DOHH2 (cell line): ENCODE data around the gene IFIT3.

Experiments used
- H3F3A ChIP-seq: fragments of 200-600 bp; sonication (generic), shearing (Covaris generic); 2 replicates; pipeline ENCODE4 v1.6.0; 2016; ENCODE audit warnings: antibody characterized with exemption, mild to moderate bottlenecking; ENCODE audit not compliant: control insufficient read depth, insufficient read depth
- H3K27ac ChIP-seq: fragments of 200-600 bp; sonication (generic); 2 replicates; pipeline ENCODE4 v1.5.1; 2014; ENCODE audit warnings: low read depth, mild to moderate bottlenecking, low read length, moderate library complexity
- H3K27me3 ChIP-seq: fragments of 200-600 bp; sonication (generic); 2 replicates; pipeline ENCODE4 v1.6.1; 2014; ENCODE audit warnings: mild to moderate bottlenecking, low read length, mixed read lengths; ENCODE audit not compliant: control insufficient read depth
- H3K36me3 ChIP-seq: fragments of 200-600 bp; sonication (generic); 2 replicates; pipeline ENCODE4 v1.6.1; 2014; ENCODE audit warnings: mild to moderate bottlenecking, low read length, moderate library complexity, mixed read lengths; ENCODE audit not compliant: control insufficient read depth
- H3K4me1 ChIP-seq: fragments of 200-600 bp; sonication (generic); 2 replicates; pipeline ENCODE4 v1.6.1; 2014; ENCODE audit warnings: mild to moderate bottlenecking, low read length, mixed read lengths; ENCODE audit not compliant: control insufficient read depth
- H3K4me2 ChIP-seq: fragments of 200-600 bp; sonication (generic); 2 replicates; pipeline ENCODE4 v1.6.0; 2014; ENCODE audit warnings: mild to moderate bottlenecking, low read length, moderate library complexity
- H3K4me3 ChIP-seq: fragments of 200-600 bp; sonication (generic); 2 replicates; pipeline ENCODE4 v1.5.1; 2014; ENCODE audit warnings: mild to moderate bottlenecking, low read length, mixed read lengths
- H3K79me2 ChIP-seq: fragments of 200-600 bp; sonication (generic); 2 replicates; pipeline ENCODE4 v1.6.1; 2014; ENCODE audit warnings: mild to moderate bottlenecking, low read length, mixed read lengths; ENCODE audit not compliant: control insufficient read depth
- H3K9me2 ChIP-seq: fragments of 200-600 bp; sonication (generic); replicated peaks from 2 replicates; pipeline ENCODE4 v1.6.1; 2014; ENCODE audit warnings: mild to moderate bottlenecking, low read length, mixed read lengths; ENCODE audit not compliant: control insufficient read depth
- H3K9me3 ChIP-seq: fragments of 200-600 bp; sonication (generic); 2 replicates; pipeline ENCODE4 v1.6.1; 2014; ENCODE audit warnings: antibody characterized with exemption, low read length, mixed read lengths; ENCODE audit not compliant: control insufficient read depth, insufficient read depth
- H4K20me1 ChIP-seq: fragments of 200-600 bp; sonication (generic); 2 replicates; pipeline ENCODE4 v1.6.0; 2014; ENCODE audit warnings: low read depth, mild to moderate bottlenecking, antibody characterized with exemption, low read length, moderate library complexity; ENCODE audit not compliant: control insufficient read depth, insufficient read depth
- CTCF ChIP-seq: fragments of 200-600 bp; sonication (generic); IDR thresholded peaks from one replicate; pipeline ENCODE4 v1.5.1; 2014; ENCODE audit warnings: antibody characterized with exemption, mild to moderate bottlenecking, low read depth, low read length; ENCODE audit not compliant: poor library complexity, severe bottlenecking
- EZH2phosphoT487 ChIP-seq: fragments of 200-600 bp; sonication (generic); IDR thresholded peaks from 2 replicates; pipeline ENCODE4 v1.6.1; 2017; ENCODE audit warnings: borderline replicate concordance, mild to moderate bottlenecking, antibody characterized with exemption, low read length, moderate library complexity, mixed read lengths

IFIT3 gene

GRCh38 chr10:89301721-89302445 lies 25.9 kb upstream of the IFIT3 start, which contains the start of gene IFIT2:
IFIT2 (plus strand) TSS chr10:89302046; CDS start chr10:89302124, 78 bp downstream.
- no peaks in the 10 kb centered on the region for H3F3A ChIP-seq
- H3K27me3 ChIP-seq = peaks cover 4% of the 10 kb centered on the region
- H3K4me3 ChIP-seq = peak within 1 kb of the TSS; percentile 57
- H3K9me2 ChIP-seq = no peaks in the 10 kb centered on the region
- no peak for TF ChIP-seq EZH2phosphoT487
- TF ChIP-seq CTCF = no peak
- peak within 1 kb of the TSS; percentile 55 for H3K4me2 ChIP-seq
- H3K27ac ChIP-seq = no peak within 1 kb of the TSS
- no peaks in the 10 kb centered on the region for H3K36me3 ChIP-seq
- peaks cover 11% of the 10 kb centered on the region for H3K4me1 ChIP-seq
- H3K79me2 ChIP-seq = no peaks in the 10 kb centered on the region
- H3K9me3 ChIP-seq = no peaks in the 10 kb centered on the region
- no peaks in the 10 kb centered on the region for H4K20me1 ChIP-seq

DNA sequence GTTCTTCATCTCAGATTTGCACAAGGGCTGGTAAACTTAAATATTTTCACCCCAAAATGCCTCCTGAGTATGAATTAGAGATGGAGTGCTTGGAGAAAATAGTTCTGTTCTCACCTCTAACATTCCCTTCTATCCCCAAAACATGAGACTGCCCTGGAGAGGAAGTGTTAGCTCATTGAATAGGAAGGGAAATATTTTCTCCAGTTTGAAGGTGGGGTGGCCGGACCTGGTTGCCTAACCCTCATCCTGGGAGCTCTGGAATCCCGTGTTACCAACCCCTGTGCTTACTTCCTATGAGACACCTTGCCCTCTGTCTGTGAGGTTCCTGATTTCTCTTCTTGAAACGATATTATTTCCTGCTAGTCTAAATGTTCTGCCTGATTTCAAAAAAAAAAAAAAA lies 25.2 kb upstream of the IFIT3 start:
- no peak overlapping the region; the same call in 1 of the 2 replicates for H3K4me2 ChIP-seq
- H3K4me3 ChIP-seq = no peak overlapping the region

DNA sequence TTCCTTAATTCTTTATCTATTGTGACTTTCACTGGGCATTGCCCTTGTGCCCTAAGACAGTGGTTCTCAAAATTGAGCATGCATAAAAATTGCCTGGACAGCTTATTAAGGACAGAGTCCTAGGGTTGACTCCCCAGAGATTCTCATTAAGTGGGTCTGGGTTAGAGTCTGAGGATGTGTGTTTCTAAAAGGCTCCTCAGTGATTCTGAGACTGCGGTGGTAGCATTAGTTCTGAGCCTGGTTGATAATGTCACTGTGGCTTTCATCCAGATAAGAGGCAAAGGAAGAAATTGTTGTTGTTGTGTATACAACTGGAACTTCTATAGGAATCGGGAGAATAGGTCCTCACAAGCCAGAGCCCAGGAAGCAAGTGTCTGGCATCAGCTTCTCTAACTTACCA lies 24.6 kb upstream of the IFIT3 start:
- Histone ChIP-seq H3K79me2 (no peaks in the 10 kb centered on the region), H3K27ac (no peak overlapping the region), H3K4me1 (peaks cover 11% of the 10 kb centered on the region), H3K9me3 (no peaks in the 10 kb centered on the region), H3K4me2 (no peak overlapping the region), H4K20me1 (no peaks in the 10 kb centered on the region), H3K9me2 (no peaks in the 10 kb centered on the region), H3K36me3 (no peaks in the 10 kb centered on the region), H3K4me3 (no peak overlapping the region), H3F3A (no peaks in the 10 kb centered on the region), H3K27me3 (peaks cover 10% of the 10 kb centered on the region)
- TF ChIP-seq CTCF = no peak
- no peak for TF ChIP-seq EZH2phosphoT487

More for the DNA sequence above, 25.2 kb upstream of the IFIT3 start:
- Histone ChIP-seq H3K79me2 (no peaks in the 10 kb centered on the region), H3K27me3 (peaks cover 8% of the 10 kb centered on the region), H3K4me1 (peaks cover 11% of the 10 kb centered on the region), H4K20me1 (no peaks in the 10 kb centered on the region), H3F3A (no peaks in the 10 kb centered on the region), H3K9me2 (no peaks in the 10 kb centered on the region), H3K27ac (no peak overlapping the region), H3K36me3 (no peaks in the 10 kb centered on the region), H3K9me3 (no peaks in the 10 kb centered on the region)
- no peak for TF ChIP-seq CTCF
- TF ChIP-seq EZH2phosphoT487 = no peak
